Panc1 (cell line): Measurements from ENCODE around the gene PSMB5.

ENCODE experiments used
- TCF7L2 ChIP-seq: IDR thresholded peaks from 2 replicates; pipeline ENCODE4 v1.6.1; 2011; ENCODE audit warnings: mild to moderate bottlenecking, low read depth, low read length, inconsistent platforms
- TF ChIP-seq, protein P1 (sequence below): fragments of 450-650 bp; IDR thresholded peaks from 2 replicates; pipeline ENCODE4 v1.5.1; 2017; ENCODE audit warnings: mild to moderate bottlenecking
- TF ChIP-seq, protein P2 (sequence below), 2 experiments: IDR thresholded peaks; 2 replicates each; pipeline ENCODE4 v1.6.1; 2011 to 2012; ENCODE audit warnings: low read depth in 2 of 2, control low read depth in 1 of 2, low read length in 1 of 2, mild to moderate bottlenecking in 1 of 2, moderate library complexity in 1 of 2; ENCODE audit not compliant: insufficient read depth in 1 of 2

- TF ChIP-seq, protein P1, sequence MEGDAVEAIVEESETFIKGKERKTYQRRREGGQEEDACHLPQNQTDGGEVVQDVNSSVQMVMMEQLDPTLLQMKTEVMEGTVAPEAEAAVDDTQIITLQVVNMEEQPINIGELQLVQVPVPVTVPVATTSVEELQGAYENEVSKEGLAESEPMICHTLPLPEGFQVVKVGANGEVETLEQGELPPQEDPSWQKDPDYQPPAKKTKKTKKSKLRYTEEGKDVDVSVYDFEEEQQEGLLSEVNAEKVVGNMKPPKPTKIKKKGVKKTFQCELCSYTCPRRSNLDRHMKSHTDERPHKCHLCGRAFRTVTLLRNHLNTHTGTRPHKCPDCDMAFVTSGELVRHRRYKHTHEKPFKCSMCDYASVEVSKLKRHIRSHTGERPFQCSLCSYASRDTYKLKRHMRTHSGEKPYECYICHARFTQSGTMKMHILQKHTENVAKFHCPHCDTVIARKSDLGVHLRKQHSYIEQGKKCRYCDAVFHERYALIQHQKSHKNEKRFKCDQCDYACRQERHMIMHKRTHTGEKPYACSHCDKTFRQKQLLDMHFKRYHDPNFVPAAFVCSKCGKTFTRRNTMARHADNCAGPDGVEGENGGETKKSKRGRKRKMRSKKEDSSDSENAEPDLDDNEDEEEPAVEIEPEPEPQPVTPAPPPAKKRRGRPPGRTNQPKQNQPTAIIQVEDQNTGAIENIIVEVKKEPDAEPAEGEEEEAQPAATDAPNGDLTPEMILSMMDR = no peak
- TF ChIP-seq TCF7L2 = no peak
- TF ChIP-seq, protein P2, sequence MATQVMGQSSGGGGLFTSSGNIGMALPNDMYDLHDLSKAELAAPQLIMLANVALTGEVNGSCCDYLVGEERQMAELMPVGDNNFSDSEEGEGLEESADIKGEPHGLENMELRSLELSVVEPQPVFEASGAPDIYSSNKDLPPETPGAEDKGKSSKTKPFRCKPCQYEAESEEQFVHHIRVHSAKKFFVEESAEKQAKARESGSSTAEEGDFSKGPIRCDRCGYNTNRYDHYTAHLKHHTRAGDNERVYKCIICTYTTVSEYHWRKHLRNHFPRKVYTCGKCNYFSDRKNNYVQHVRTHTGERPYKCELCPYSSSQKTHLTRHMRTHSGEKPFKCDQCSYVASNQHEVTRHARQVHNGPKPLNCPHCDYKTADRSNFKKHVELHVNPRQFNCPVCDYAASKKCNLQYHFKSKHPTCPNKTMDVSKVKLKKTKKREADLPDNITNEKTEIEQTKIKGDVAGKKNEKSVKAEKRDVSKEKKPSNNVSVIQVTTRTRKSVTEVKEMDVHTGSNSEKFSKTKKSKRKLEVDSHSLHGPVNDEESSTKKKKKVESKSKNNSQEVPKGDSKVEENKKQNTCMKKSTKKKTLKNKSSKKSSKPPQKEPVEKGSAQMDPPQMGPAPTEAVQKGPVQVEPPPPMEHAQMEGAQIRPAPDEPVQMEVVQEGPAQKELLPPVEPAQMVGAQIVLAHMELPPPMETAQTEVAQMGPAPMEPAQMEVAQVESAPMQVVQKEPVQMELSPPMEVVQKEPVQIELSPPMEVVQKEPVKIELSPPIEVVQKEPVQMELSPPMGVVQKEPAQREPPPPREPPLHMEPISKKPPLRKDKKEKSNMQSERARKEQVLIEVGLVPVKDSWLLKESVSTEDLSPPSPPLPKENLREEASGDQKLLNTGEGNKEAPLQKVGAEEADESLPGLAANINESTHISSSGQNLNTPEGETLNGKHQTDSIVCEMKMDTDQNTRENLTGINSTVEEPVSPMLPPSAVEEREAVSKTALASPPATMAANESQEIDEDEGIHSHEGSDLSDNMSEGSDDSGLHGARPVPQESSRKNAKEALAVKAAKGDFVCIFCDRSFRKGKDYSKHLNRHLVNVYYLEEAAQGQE (IDR thresholded peaks at IDR 0.05; ENCODE audit: insufficient read depth in 1 of 2, low read depth in 2 of 2, low read length in 1 of 2) = no peak
Measured at GRCh38 chr14:23025151-23025814, 9.4 kb downstream of the PSMB5 start.
